Measurements from ENCODE around the gene MOG. TPM values are rescaled to one million over a fixed set of nuclear protein-coding genes. Genes with fewer than 3 reads are reported as not detected.
A peak's percentile ranks its signal among the peaks of the same experiment; 100 is the strongest.

The MOG gene
- total RNA-seq = not detected in 2 replicates

DNA sequence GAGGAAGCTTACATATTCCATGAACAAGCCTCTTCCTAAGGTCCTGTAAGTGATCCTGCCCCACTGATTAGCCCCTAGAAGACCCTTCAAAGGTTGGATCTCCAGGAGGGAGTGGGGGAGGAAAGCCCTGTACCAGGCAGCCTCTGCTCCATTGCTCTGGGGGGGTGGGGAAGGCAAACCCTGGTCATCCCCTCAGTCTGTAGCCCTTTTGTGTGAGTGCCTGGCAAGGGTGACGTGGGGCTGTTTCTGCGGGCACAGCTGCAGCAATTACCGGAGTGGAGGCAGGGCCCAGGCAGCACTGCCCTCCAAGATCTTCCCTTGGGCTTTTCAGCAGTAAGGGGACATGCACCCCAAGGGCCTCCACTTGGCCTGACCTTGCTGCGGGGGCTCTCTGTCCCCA is at the start of gene MOG:
Gene MOG, plus strand, starts transcription at position 295 of the 400 bp plus-strand sequence. CDS start 118 bp downstream, outside the sequence.
- no peak for DNase-seq (ENCODE audit: low read depth, low spot score)

GRCh38 chr6:29608131-29608530 is 48.8 kb upstream of the MOG start:
- DNase-seq (ENCODE audit: low read depth, low spot score) = no peak

DNA sequence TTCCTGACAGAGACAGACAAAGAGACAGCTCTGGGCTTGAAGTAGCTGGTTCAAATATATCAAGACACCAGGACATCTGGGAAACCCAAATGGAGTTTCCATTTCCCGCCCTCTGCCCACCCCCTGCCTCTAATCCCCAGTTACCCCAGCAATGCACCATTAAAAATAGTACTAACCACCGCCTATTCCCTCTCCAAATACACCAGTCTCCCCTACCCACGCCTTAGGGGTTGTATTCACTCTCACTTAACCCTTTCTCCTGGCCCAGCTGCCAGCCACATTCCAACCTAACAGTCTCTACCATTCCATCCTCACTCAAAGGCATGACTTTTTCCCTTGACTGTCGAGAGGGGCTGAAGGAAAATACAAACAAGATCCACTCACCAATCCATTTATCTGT is 46.4 kb upstream of the MOG start:
- no peak for DNase-seq (ENCODE audit: low read depth, low spot score)

GRCh38 chr6:29611426-29611825 is 45.5 kb upstream of the MOG start:
- no peak for DNase-seq (ENCODE audit: low read depth, low spot score)

DNA sequence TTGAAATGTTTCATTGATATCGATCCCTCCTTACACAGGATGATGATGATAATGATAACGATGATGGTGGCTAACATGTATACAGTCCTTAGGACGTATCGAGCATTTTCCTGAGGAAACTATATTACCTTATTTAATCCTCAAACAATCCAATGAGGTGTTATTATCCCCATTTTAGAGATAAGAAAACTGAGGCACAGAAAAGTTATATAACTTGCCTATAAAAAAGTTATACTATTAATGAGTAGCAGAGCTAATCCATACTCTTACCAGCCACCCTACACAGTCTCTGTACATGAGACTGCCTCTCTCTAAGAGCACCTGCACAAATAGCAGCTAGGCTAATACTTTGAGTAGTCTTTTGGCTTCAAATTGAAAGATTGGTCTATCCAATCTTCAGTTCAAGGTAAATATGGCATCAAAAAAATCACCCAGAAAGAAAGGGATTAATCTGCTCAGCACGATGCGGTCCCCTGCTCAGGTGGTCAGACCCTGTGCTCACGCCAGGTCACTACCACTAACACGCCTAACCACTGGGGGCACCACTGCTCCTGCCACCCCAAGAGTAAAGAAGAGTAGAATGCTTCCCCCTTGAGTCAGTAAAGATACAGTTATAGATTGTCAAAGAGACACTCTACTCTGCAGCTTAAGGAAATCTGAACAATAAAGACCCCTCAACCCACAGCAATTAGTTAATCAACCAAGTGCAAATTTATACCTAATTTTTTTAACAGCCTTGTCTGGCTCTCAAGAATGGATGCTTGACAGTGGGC is 38.9 kb upstream of the MOG start:
- DNase-seq (ENCODE audit: low read depth, low spot score) = no peak

GRCh38 chr6:29619578-29620160 is 37.2 kb upstream of the MOG start:
- no peak for DNase-seq (ENCODE audit: low read depth, low spot score)

GRCh38 chr6:29620630-29621029 is 36.3 kb upstream of the MOG start:
- no peak for DNase-seq (ENCODE audit: low read depth, low spot score)

DNA sequence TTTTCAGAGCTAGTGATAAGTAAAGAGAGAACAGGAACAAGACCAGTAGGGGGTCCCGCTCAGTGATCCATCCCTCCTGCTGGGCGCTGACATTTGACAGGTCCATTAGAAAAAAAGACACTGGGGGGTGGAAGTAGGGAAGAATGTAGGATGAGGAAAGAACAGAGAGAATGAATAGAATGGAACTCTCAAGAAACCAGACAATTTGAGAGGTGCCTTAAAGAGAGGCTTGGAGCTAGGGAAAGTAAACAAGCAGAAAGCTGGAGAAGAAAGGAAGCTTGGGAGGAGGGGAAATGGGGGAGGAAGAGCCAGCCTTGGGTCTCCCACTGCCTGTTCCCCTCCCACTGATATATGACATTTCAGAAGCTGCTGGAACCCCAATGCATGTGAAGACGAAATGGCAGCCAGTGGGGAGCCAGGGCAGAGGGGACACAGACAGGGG is 32.4 kb upstream of the MOG start:
- no peak for DNase-seq (ENCODE audit: low read depth, low spot score)

- DNase-seq (ENCODE audit: low read depth, low spot score) = no peak
Measured at GRCh38 chr6:29625337-29625930, 31.5 kb upstream of the MOG start.

- DNase-seq (ENCODE audit: low read depth, low spot score) = no peak
Measured at GRCh38 chr6:29626948-29627754, 29.7 kb upstream of the MOG start.

GRCh38 chr6:29627755-29628418 is 29.0 kb upstream of the MOG start:
- DNase-seq (ENCODE audit: low read depth, low spot score) = peak; percentile 48

- no peak for DNase-seq (ENCODE audit: low read depth, low spot score)
Measured at GRCh38 chr6:29628419-29629281, 28.2 kb upstream of the MOG start.

DNA sequence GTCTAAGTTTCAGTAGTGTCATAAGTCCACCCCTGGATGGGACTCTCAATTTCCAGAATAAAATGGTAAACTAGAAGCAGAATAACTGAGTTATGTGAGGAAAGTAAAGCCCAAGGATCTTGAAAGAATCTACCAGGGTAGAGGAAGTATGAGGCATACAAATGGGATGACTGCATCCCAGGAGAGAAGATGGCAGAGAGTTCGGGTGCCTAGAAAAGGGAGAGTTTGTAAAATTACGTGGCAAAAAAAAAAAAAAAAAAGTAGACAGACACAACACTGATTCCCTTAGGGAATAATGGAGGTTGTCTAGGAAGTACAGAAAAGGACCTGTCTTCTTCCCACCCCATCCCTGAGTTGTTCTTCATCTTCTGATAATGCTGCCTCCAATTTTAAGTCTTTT is 27.3 kb upstream of the MOG start:
- DNase-seq (ENCODE audit: low read depth, low spot score) = no peak

- DNase-seq (ENCODE audit: low read depth, low spot score) = no peak
Measured at GRCh38 chr6:29630315-29630714, 26.6 kb upstream of the MOG start.

DNA sequence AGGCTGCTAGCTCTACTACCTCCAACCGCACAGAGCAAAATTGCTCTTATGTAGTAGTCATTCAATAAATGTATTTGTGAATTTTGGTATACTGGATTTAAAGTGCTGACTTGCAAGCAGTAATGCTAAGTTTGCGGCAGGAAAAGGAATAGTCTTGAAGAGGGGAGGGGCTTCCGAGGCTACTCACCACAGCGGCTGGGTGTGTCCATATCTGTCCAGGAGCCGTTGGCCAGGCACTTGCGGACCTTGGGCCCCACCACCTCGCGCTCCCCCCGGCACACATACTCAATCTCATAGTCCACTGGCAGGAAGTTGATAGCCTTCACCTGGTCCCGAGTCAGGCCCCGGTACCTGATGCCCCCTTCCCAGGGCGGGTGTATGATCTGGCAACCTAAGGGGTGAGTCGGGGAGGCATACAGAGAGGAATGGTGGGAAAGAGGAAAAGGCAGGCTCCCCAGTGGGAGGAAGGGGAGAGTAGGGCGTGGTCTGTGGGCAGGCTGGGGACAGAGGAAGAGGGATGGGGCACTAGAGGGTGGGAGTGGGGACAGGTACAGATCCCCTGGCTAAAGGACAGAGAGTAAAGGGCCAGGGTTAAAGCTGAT is 25.6 kb upstream of the MOG start:
- DNase-seq (ENCODE audit: low read depth, low spot score) = no peak

DNA sequence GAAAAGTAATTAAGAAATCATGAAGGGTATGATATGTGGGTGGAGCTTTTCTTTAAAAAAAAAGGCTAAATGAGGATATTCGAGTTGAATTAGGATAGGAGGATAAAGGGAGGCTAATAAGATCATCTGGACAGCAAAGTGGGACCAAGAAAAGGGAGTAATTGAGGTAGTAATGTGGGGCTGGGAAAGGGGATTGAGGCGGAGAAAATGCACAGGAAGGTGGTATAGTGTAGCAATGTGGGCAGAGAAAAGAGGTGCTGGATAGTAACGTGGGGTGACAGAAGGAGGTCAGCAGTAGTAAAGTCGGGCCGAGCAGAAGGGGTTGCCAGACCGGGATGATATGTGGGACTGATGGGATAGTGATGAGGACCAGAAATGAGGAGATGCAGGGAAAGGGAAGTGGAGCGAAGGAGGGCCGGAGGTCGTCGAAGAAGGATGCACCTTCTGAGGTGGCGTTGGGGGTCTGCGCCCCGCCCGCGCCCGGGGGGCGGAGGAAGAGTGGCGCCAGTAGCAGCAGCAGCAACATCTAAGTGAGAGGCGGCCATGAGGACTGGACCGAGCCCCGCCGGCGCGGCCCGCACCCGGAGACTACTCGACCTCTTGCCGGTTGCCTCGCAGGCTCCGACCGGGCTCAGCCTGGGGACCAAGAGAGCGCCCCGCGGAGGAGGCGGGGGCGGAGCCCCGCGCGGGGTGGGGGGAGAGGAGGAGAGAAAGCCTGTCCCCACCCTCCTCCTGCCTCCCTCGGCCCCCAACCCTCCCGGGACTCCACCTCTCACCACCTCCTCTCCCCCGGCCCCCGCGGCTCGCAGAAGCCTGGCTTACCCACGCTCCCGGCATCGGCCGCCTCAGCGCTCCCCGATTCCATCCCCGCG is 24.8 kb upstream of the MOG start:
- no peak for DNase-seq (ENCODE audit: low read depth, low spot score)

GRCh38 chr6:29632789-29633533 is 23.9 kb upstream of the MOG start, which contains the start of gene GABBR1:
GABBR1 (minus strand) TSS chr6:29633183; CDS start chr6:29632385, 798 bp downstream.
- DNase-seq (ENCODE audit: low read depth, low spot score) = no peak

GRCh38 chr6:29633534-29633905 is 23.4 kb upstream of the MOG start:
- no peak for DNase-seq (ENCODE audit: low read depth, low spot score)
